T-helper 9 cell (primary cell): ENCODE results near the gene NIT2.
"Not testable (repeated sequence)": the region's sequence is repeated elsewhere in the genome, so short reads cannot be mapped to it uniquely, and the experiment has no call there.

Experiments
- DNase-seq: peaks from one replicate; pipeline ENCODE4 v3.0.0-alpha.2; 2020
- total RNA-seq, 2 donors: gene quantifications; one replicate each; lab custom pipeline; 2026; lab: John Stamatoyannopoulos, UW

NIT2 gene, protein sequence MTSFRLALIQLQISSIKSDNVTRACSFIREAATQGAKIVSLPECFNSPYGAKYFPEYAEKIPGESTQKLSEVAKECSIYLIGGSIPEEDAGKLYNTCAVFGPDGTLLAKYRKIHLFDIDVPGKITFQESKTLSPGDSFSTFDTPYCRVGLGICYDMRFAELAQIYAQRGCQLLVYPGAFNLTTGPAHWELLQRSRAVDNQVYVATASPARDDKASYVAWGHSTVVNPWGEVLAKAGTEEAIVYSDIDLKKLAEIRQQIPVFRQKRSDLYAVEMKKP
- 27.8 to 38.3 reads per million in 2 donors for total RNA-seq

GRCh38 chr3:100334488-100335351 is at the start of gene NIT2:
Gene NIT2, plus strand, starts transcription at chr3:100334757. Its CDS starts 35 bp downstream, at chr3:100334792.
- peak; percentile 71 for DNase-seq

DNA sequence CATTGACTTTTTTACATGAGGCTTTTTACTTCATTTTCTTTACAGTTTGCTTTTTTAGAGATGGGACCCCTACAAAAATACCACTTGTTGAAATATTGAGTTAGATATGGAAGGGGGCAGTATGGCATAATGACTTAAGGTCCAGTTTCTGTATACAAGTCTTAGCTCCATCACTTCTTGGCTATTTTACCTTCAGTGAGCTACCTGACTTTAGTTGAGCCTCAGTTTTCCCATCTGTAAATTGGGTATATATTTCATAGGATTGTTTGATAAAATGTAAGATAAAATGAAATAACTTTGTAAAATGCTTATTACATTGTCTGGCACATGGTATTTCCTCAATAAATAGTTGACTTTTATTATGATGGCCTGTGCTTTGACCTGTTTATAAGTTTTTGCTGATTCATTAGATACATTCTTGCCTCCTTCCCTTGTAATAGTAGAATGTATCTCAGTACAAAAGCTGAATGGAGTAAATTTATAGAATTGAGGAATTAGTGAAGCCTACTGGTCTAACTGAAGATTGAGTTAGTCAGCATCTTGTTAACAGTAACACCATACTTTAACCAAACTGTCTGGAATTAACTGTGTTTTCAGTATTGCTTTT is 46.2 kb upstream of the NIT2 start:
- DNase-seq = no peak

GRCh38 chr3:100289339-100289738 is 45.2 kb upstream of the NIT2 start:
- DNase-seq = no peak

DNA sequence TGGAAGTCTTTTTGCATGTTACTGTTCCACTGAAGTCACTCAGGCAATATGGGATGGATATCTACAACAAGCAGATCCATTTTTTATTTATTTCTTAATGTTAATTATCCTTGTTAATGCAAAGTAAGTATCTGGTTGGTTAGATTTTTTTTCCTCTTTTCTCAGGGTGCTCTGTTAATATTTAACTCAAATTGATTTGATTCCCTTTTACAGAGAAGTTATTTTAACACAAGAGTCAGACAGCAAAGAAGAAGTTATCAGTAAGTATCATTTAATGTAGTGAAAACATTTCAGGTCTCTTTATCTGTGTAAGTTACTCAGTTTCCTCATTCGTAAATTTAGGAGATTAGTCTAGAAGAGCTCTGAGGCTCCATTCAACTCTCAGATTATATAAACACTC is 39.5 kb upstream of the NIT2 start:
- no peak for DNase-seq

GRCh38 chr3:100297784-100298183 is 36.8 kb upstream of the NIT2 start:
- DNase-seq = no peak

GRCh38 chr3:100299016-100299415 is 35.5 kb upstream of the NIT2 start:
- no peak for DNase-seq

GRCh38 chr3:100306695-100307094 is 27.9 kb upstream of the NIT2 start:
- no peak for DNase-seq

DNA sequence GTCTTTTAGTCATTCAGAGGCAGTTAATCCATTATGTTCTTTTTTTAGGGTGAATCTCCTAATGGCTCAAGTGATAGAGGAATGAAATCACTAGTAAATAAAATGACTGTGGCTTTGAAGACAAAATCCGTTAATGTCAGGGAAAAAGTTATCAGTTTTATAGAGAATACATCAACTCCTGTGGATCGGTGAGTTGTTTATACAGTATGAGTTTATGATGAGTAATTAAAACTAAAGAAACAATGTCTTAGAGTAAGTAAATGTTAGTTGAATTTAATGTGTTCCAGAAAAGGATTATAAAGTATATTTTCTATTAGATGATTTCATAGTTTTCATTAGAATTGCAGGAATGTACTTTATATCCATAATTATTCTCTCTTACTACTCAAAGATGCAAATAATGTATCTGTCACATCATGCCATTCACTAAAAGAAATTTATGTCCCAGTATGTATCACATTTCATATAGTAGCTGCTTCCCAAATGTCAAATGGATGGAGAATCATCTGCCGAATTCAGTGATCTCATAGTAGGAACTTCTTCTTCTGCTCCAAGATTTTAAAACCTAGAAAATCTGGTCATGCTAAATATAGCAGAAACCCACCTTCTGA is 24.1 kb upstream of the NIT2 start:
- no peak for DNase-seq

GRCh38 chr3:100311011-100311410 is 23.5 kb upstream of the NIT2 start:
- DNase-seq = no peak

- DNase-seq = no peak
Measured at GRCh38 chr3:100316641-100317069, 17.9 kb upstream of the NIT2 start.

DNA sequence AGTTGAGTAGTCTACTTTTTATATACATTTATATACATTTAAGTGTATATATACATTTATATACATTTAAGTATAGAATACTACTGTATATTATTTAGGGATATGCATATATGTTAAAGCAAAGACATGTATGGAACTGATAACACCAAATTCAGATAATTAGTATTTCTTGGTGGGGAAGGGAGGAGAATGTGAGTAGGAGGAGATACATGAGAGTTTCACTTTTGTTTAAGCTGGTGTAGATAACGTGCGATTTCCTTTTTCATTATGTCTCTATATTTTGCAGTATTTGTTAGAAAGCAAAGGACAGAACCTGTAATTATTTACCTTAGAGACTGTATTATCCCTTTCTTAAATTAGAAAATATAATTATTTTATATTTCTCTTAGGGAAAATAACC is 16.6 kb upstream of the NIT2 start:
- DNase-seq = no peak

GRCh38 chr3:100319951-100320350 is 14.6 kb upstream of the NIT2 start:
- DNase-seq = no peak

DNA sequence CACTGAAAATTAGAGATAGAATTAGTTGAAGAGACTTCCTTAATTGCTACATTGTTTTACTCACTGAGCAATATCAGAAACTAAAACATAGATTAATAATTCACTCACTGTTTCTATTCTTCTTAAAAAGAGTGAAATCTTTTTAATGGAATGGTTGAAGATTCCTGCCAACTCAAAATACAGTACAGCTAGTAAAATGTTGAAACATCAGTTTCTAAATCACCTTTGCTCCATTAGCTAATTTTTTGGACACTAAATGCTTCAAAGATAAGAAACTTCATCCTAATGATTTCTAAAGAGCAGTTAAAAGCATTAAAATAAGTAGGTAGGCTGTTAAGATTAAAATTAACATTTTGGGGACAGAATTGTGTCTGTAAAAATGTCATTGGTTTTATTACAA is 10.5 kb upstream of the NIT2 start:
- no peak for DNase-seq

- DNase-seq = no peak
Measured at GRCh38 chr3:100325827-100326226, 8.7 kb upstream of the NIT2 start.

- not testable (repeated sequence) for DNase-seq
Measured at GRCh38 chr3:100327377-100327776, 7.2 kb upstream of the NIT2 start.

- DNase-seq = no peak
Measured at GRCh38 chr3:100329800-100330489, 4.6 kb upstream of the NIT2 start.

GRCh38 chr3:100330651-100331050 is 3.9 kb upstream of the NIT2 start:
- DNase-seq = no peak

DNA sequence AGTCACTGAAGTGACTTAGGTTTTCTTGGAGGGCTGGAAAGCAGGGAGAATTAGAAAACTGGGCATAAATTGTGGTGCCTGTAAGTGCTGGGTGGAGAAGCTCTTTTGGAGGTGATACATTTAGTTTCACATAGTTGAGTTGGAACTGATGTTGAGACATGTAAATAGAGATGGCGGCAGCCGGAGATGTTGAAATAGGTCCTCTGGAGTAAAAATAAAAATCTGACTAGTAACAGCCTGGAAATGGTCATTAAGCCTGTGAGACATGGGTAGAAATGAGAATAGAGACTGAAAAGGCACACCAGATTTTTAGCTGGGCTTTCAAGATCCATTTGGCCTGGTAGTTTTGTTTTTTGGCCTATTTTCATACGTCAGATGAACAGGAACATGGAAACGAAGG is 2.9 kb upstream of the NIT2 start:
- no peak for DNase-seq

GRCh38 chr3:100333051-100333450 is 1.5 kb upstream of the NIT2 start:
- no peak for DNase-seq

DNA sequence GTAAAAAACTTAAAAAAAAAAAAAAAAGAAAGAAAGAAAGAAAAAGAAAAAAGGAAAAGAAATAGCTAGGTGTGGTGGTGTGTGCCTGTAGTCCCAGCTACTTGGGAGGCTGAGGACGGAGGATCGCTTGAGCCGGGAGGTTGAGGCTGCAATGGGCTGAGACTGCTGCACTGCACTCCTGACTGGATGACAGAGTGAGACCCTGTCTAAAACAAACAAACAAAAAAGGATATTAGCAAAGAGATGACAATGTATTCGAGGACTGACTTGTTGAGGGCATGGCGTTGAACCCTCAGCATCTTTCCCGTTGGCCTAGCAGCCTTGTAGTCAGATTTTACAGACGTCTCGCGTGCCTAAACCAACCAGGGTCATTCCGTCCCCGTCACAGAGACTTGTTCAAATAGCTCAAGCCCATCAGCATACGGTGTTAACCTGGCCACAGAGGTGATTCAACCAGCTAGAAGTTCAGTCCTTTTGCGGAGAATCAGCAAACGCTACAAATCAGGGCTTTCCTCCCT is 528 bp upstream of the NIT2 start:
- no peak for DNase-seq

DNA sequence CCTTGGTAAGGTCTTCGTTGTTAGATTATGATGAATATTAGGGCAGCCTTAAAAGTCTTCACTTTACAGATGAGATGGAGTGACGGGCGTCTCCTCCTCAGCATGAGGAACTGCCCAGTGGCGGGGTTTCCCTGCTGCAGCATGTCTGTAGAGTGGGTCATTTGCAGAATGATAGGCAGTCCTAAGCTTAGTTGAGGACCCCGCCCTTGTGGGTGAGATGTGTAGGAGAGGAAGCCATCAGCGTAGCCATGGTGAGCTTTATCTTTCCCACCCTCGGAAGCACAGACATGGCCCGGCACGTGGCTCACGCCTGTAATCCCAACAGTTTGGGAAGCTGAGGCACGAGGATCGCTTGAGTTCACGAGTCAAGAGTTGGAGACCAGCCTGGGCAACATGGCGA is 877 bp downstream of the NIT2 start:
- DNase-seq = no peak

GRCh38 chr3:100336229-100336628 is 1.7 kb downstream of the NIT2 start:
- DNase-seq = not testable (repeated sequence)
